ENCODE data around the gene TMIGD3. TPM values are rescaled to one million over a fixed set of nuclear protein-coding genes. Genes with fewer than 3 reads are reported as not detected.

TMIGD3 gene
- polyA plus RNA-seq, 3 donors, result 2.0 to 3.1 (median 2.1) TPM

- 20% methylated on average over 1 of the region's 5 CpGs for WGBS (ENCODE audit: insufficient coverage)
- Mint-ChIP-seq H3K36me3 (peaks cover 17% of the 10 kb centered on the region in 2 donors), H3K4me1 (peaks cover 15% of the 10 kb centered on the region), H3K9me3 (no peaks in the 10 kb centered on the region), H3K27ac (no peak overlapping the region), H3K27me3 (ENCODE audit: low read depth in 3 of 3) (no peaks in the 10 kb centered on the region), H3K4me3 (no peak overlapping the region)
- TF ChIP-seq, protein P1, sequence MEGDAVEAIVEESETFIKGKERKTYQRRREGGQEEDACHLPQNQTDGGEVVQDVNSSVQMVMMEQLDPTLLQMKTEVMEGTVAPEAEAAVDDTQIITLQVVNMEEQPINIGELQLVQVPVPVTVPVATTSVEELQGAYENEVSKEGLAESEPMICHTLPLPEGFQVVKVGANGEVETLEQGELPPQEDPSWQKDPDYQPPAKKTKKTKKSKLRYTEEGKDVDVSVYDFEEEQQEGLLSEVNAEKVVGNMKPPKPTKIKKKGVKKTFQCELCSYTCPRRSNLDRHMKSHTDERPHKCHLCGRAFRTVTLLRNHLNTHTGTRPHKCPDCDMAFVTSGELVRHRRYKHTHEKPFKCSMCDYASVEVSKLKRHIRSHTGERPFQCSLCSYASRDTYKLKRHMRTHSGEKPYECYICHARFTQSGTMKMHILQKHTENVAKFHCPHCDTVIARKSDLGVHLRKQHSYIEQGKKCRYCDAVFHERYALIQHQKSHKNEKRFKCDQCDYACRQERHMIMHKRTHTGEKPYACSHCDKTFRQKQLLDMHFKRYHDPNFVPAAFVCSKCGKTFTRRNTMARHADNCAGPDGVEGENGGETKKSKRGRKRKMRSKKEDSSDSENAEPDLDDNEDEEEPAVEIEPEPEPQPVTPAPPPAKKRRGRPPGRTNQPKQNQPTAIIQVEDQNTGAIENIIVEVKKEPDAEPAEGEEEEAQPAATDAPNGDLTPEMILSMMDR (IDR thresholded peaks at IDR 0.05), result no peak
- H3K9me3 ChIP-seq (replicated peaks in 1 of 2; ENCODE audit: control insufficient read depth in 1 of 2, insufficient read depth in 1 of 2, low read length in 2 of 2), result no peaks in the 10 kb centered on the region
- H2AFZ ChIP-seq (ENCODE audit: insufficient read depth, low read depth, low read length, poor library complexity, severe bottlenecking), result peak overlapping the region; percentile 18
- no peaks in the 10 kb centered on the region for H4K20me1 ChIP-seq (ENCODE audit: insufficient read depth, low read length)
- peak overlapping the region; percentile 38 for H3K9ac ChIP-seq (ENCODE audit: insufficient read depth, low read length, poor library complexity, severe bottlenecking)
- H3K79me2 ChIP-seq (ENCODE audit: insufficient read depth, low read length), result peaks cover 36% of the 10 kb centered on the region
- no peaks in the 10 kb centered on the region for H3K27me3 ChIP-seq (ENCODE audit: control insufficient read depth in 2 of 2, insufficient read depth in 2 of 2, low read length in 2 of 2)
- H3K4me3 ChIP-seq (replicated peaks in 1 of 3; ENCODE audit: low read depth in 2 of 3, low read length in 3 of 3), result peak overlapping the region in 2 of 3 experiments; percentile 34 to 66
- peak overlapping the region; percentile 68 for H3K4me2 ChIP-seq (replicated peaks; ENCODE audit: extremely low read depth, low read length, poor library complexity, severe bottlenecking)
- peaks cover 49 to 57% of the 10 kb centered on the region in 2 donors for H3K4me1 ChIP-seq (ENCODE audit: control insufficient read depth in 1 of 2, insufficient read depth in 2 of 2, low read length in 2 of 2)
- DNase-seq, result peak in 1 of 3 donors; percentile 18
- H3K27ac ChIP-seq (ENCODE audit: low read depth in 1 of 2, low read length in 2 of 2), result peak overlapping the region; percentile 66 to 96
- H3K36me3 ChIP-seq (replicated peaks in 1 of 2; ENCODE audit: control insufficient read depth in 1 of 2, insufficient read depth in 2 of 2, low read length in 2 of 2), result peaks cover 4 to 21% of the 10 kb centered on the region in 2 donors
- intact Hi-C loops (cut with micrococcal nuclease), result loop anchor here (5.0 kb wide), 1 partner anchor 37 kb away; no protein-coding TSS in a partner anchor
These were observed 32.8 kb downstream of the TMIGD3 start for GRCh38 chr1:111470596-111470995.

- TF ChIP-seq, protein P1 (IDR thresholded peaks at IDR 0.05), result no peak
- H4K20me1 ChIP-seq (ENCODE audit: insufficient read depth, low read length), result no peaks in the 10 kb centered on the region
- DNase-seq, result no peak
- H3K27me3 Mint-ChIP-seq (ENCODE audit: low read depth in 3 of 3), result no peaks in the 10 kb centered on the region
- no peak overlapping the region for H3K4me3 Mint-ChIP-seq
- no peak overlapping the region for H3K9ac ChIP-seq (ENCODE audit: insufficient read depth, low read length, poor library complexity, severe bottlenecking)
- H2AFZ ChIP-seq (ENCODE audit: insufficient read depth, low read depth, low read length, poor library complexity, severe bottlenecking), result no peak overlapping the region
- H3K9me3 Mint-ChIP-seq, result no peaks in the 10 kb centered on the region
- no peaks in the 10 kb centered on the region for H3K9me3 ChIP-seq (replicated peaks in 1 of 2; ENCODE audit: control insufficient read depth in 1 of 2, insufficient read depth in 1 of 2, low read length in 2 of 2)
- H3K27ac Mint-ChIP-seq, result no peak overlapping the region
- H3K4me1 Mint-ChIP-seq, result peaks cover 6% of the 10 kb centered on the region
- intact Hi-C loops (cut with micrococcal nuclease), result no loop called here
- H3K36me3 ChIP-seq (replicated peaks in 1 of 2; ENCODE audit: control insufficient read depth in 1 of 2, insufficient read depth in 2 of 2, low read length in 2 of 2), result peaks cover 4 to 21% of the 10 kb centered on the region in 2 donors
- no peaks in the 10 kb centered on the region for H3K27me3 ChIP-seq (ENCODE audit: control insufficient read depth in 2 of 2, insufficient read depth in 2 of 2, low read length in 2 of 2)
- H3K36me3 Mint-ChIP-seq, result peaks cover 15 to 22% of the 10 kb centered on the region in 2 donors
- H3K27ac ChIP-seq (ENCODE audit: low read depth in 1 of 2, low read length in 2 of 2), result peak overlapping the region in 1 of 2 donors; percentile 96
- peaks cover 45 to 46% of the 10 kb centered on the region in 2 donors for H3K4me1 ChIP-seq (ENCODE audit: control insufficient read depth in 1 of 2, insufficient read depth in 2 of 2, low read length in 2 of 2)
- no peak overlapping the region for H3K4me2 ChIP-seq (replicated peaks; ENCODE audit: extremely low read depth, low read length, poor library complexity, severe bottlenecking)
- H3K4me3 ChIP-seq (replicated peaks in 1 of 3; ENCODE audit: low read depth in 2 of 3, low read length in 3 of 3), result no peak overlapping the region
- peaks cover 25% of the 10 kb centered on the region for H3K79me2 ChIP-seq (ENCODE audit: insufficient read depth, low read length)
These were observed 33.9 kb downstream of the TMIGD3 start for GRCh38 chr1:111469539-111469938.
